OCI-LY7 (cell line): ENCODE results near the gene DTX1. TPM values are rescaled to one million over a fixed set of nuclear protein-coding genes. Genes with fewer than 3 reads are reported as not detected.

ENCODE experiments used
- BruUV-seq: library from RNA; stranded (reverse); fragments of 400-500 nt; replicated peaks from 2 replicates; lab custom pipeline; 2021; lab: Mats Ljungman, UMichigan
- CTCF ChIA-PET: fragments of 300-600 bp; sonication (Branson Sonifier 250); formaldehyde crosslinking; loops from one replicate; lab custom pipeline; 2022; ENCODE audit warnings: antibody characterized with exemption; ENCODE audit not compliant: unreplicated experiment; lab: Charles Lee
- POLR2A ChIA-PET: fragments of 300-600 bp; sonication (Branson Sonifier 250); formaldehyde crosslinking; loops from one replicate; lab custom pipeline; 2022; ENCODE audit warnings: antibody characterized with exemption; lab: Charles Lee
- DNase-seq: peaks from one replicate; pipeline ENCODE4 v3.0.0-alpha.2; 2015; ENCODE audit warnings: low spot score
- H2AFZ ChIP-seq: fragments of 200-600 bp; sonication (generic), shearing (Covaris generic); 2 replicates; pipeline ENCODE4 v1.6.1; 2014; ENCODE audit warnings: mild to moderate bottlenecking, antibody characterized with exemption, low read length, moderate library complexity
- H3K27ac ChIP-seq: fragments of 200-600 bp; sonication (generic); 2 replicates; pipeline ENCODE4 v1.5.1; 2014; ENCODE audit warnings: mixed run types, low read depth, mild to moderate bottlenecking, moderate library complexity, low read length, inconsistent platforms; ENCODE audit not compliant: poor library complexity, severe bottlenecking
- H3K36me3 ChIP-seq: fragments of 200-600 bp; sonication (generic); 2 replicates; pipeline ENCODE4 v1.6.1; 2014; ENCODE audit warnings: mild to moderate bottlenecking, antibody characterized with exemption, low read length, moderate library complexity, mixed read lengths; ENCODE audit not compliant: insufficient read depth
- H3K4me1 ChIP-seq: fragments of 200-600 bp; sonication (generic); 2 replicates; pipeline ENCODE4 v1.5.1; 2014; ENCODE audit warnings: mild to moderate bottlenecking, low read length; ENCODE audit not compliant: insufficient read depth, poor library complexity, severe bottlenecking
- H3K4me2 ChIP-seq: fragments of 200-600 bp; sonication (generic); 2 replicates; pipeline ENCODE4 v1.6.1; 2014; ENCODE audit warnings: mild to moderate bottlenecking, low read length
- H3K4me3 ChIP-seq: fragments of 200-600 bp; sonication (generic); 2 replicates; pipeline ENCODE4 v1.5.1; 2014; ENCODE audit warnings: mild to moderate bottlenecking, low read depth, low read length; ENCODE audit not compliant: poor library complexity, severe bottlenecking
- H3K79me2 ChIP-seq: fragments of 200-600 bp; sonication (generic); 2 replicates; pipeline ENCODE4 v1.6.1; 2016; ENCODE audit warnings: low read depth, mild to moderate bottlenecking, low read length, moderate library complexity, mixed read lengths; ENCODE audit not compliant: insufficient read depth
- H3K9me2 ChIP-seq: fragments of 200-600 bp; sonication (generic); 2 replicates; pipeline ENCODE4 v1.6.1; 2016; ENCODE audit warnings: mild to moderate bottlenecking, low read length, mixed read lengths; ENCODE audit not compliant: insufficient read depth
- H3K9me3 ChIP-seq: fragments of 200-600 bp; sonication (generic); 2 replicates; pipeline ENCODE4 v1.6.1; 2014; ENCODE audit warnings: mild to moderate bottlenecking, mixed run types, low read length, mixed read lengths
- H4K20me1 ChIP-seq: fragments of 200-600 bp; sonication (generic); 2 replicates; pipeline ENCODE4 v1.6.1; 2014; ENCODE audit warnings: mild to moderate bottlenecking, antibody characterized with exemption, low read length, moderate library complexity, mixed read lengths; ENCODE audit not compliant: insufficient read depth
- CTCF ChIP-seq: fragments of 200-600 bp; sonication (generic); conservative IDR thresholded peaks from 2 replicates; pipeline ENCODE4 v1.5.1; 2014; ENCODE audit warnings: mild to moderate bottlenecking, antibody characterized with exemption, low read length, moderate library complexity, mixed read lengths
- EZH2phosphoT487 ChIP-seq: fragments of 200-600 bp; sonication (generic); IDR thresholded peaks from 2 replicates; pipeline ENCODE4 v1.6.1; 2018; ENCODE audit warnings: low read depth, borderline replicate concordance, mild to moderate bottlenecking, mixed run types, antibody characterized with exemption, low read length, moderate library complexity, mixed read lengths
- intact Hi-C: fragments of 100-400 bp; cut with micrococcal nuclease; formaldehyde crosslinking; loops from one replicate; pipeline ENCODE4 v1.10.0; 2022; ENCODE audit not compliant: unreplicated experiment
- total RNA-seq, 2 experiments: library from RNA; depleted of rRNA in 1 of 2; stranded (reverse); fragments of >200 nt in 1 of 2; shearing (Covaris generic) in 1 of 2; gene quantifications; 2 replicates each; pipeline ENCODE4 v1.2.3, GENCODE V29; 2014 to 2022

DTX1 gene
- total RNA-seq, 2 experiments from 2014 or later = 293 to 535 TPM

GRCh38 chr12:113040722-113041171, 15.8 kb upstream of the DTX1 start:
- no peak for DNase-seq
- no peak overlapping the region for H3K4me2 ChIP-seq

GRCh38 chr12:113041560-113041959, 15.0 kb upstream of the DTX1 start:
- Histone ChIP-seq H3K4me2 (no peak overlapping the region), H3K27ac (no peak overlapping the region), H2AFZ (no peak overlapping the region), H3K36me3 (peaks cover 14% of the 10 kb centered on the region), H3K79me2 (no peaks in the 10 kb centered on the region), H3K4me1 (peaks cover 21% of the 10 kb centered on the region), H3K9me3 (no peaks in the 10 kb centered on the region), H4K20me1 (no peaks in the 10 kb centered on the region), H3K9me2 (no peaks in the 10 kb centered on the region), H3K4me3 (no peak overlapping the region)
- no peak for DNase-seq
- ChIA-PET CTCF (interaction anchor here (0.6 kb wide), 1 partner anchor 59 kb away, joined by 3 read pairs; no protein-coding TSS in a partner anchor), POLR2A (interaction anchor here (0.5 kb wide), 1 partner anchor 72 kb away, joined by 4 read pairs; no protein-coding TSS in a partner anchor)
- intact Hi-C loops = no loop called here
- TF ChIP-seq CTCF (no peak), EZH2phosphoT487 (no peak)
- no TSS peak for BruUV-seq

More at GRCh38 chr12:113040722-113041171, 15.8 kb upstream of the DTX1 start:
- intact Hi-C loops = no loop called here
- Histone ChIP-seq H3K9me2 (no peaks in the 10 kb centered on the region), H3K9me3 (no peaks in the 10 kb centered on the region), H3K4me1 (peaks cover 19% of the 10 kb centered on the region), H2AFZ (no peak overlapping the region), H4K20me1 (no peaks in the 10 kb centered on the region), H3K36me3 (peaks cover 14% of the 10 kb centered on the region), H3K27ac (no peak overlapping the region), H3K79me2 (no peaks in the 10 kb centered on the region), H3K4me3 (no peak overlapping the region)
- TF ChIP-seq EZH2phosphoT487 = no peak
- TF ChIP-seq CTCF = no peak
- BruUV-seq = no TSS peak
- ChIA-PET CTCF (no interaction called here), POLR2A (no interaction called here)

GRCh38 chr12:113043240-113043639, 13.3 kb upstream of the DTX1 start:
- Histone ChIP-seq H3K9me2 (no peaks in the 10 kb centered on the region), H3K4me2 (no peak overlapping the region), H3K9me3 (no peaks in the 10 kb centered on the region), H3K4me3 (no peak overlapping the region), H3K79me2 (no peaks in the 10 kb centered on the region), H3K36me3 (peaks cover 14% of the 10 kb centered on the region), H2AFZ (no peak overlapping the region), H3K27ac (no peak overlapping the region), H4K20me1 (no peaks in the 10 kb centered on the region), H3K4me1 (peaks cover 32% of the 10 kb centered on the region)
- DNase-seq = no peak
- POLR2A ChIA-PET = interaction anchor here (1.1 kb wide), 1 partner anchor 45 kb away, joined by 3 read pairs; no protein-coding TSS in a partner anchor
- intact Hi-C loops = no loop called here
- no TSS peak for BruUV-seq
- TF ChIP-seq CTCF (no peak), EZH2phosphoT487 (no peak)
- CTCF ChIA-PET = no interaction called here
